Fibroblast of skin of scalp (primary cell): ENCODE measurements around the gene PPHLN1.

Source experiments
- DNase-seq: peaks from one replicate; pipeline ENCODE4 v3.0.0-alpha.2; 2013

PPHLN1 gene

GRCh38 chr12:42483521-42483790, 157.5 kb downstream of the PPHLN1 start:
- DNase-seq = no peak

GRCh38 chr12:42484996-42485395, 159.0 kb downstream of the PPHLN1 start:
- no peak for DNase-seq

GRCh38 chr12:42485823-42486222, 159.9 kb downstream of the PPHLN1 start:
- DNase-seq = no peak

- no peak for DNase-seq
These were observed 160.4 kb downstream of the PPHLN1 start for GRCh38 chr12:42486407-42486806.

DNA sequence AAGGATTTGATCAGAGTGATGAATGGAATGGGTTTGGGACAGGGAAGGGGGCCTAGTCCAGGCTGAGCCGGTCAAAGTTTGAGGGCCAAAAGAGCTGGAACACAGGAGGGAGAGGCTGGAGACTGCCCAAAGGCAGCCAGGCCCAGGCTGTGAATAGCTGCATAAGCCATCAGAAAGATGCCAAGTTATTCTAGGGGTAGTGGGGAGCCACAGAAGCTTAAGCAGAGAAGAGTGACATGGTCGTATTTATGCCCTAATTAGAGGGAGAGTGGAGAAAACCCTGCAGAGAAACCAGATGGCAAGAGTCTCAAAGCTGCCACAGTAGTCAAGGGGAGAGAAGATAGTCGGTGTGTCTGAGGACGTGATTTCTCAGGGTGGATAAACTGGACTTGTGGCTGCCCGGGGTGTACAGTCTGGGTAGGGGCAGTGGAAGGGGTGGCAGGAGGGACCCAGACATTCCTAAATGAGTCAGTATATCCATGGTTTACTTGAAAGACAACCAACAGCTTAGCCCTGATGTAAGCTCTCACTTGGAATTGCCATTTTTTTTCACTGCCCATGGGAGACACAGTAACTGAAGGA, 164.4 kb downstream of the PPHLN1 start:
- DNase-seq = no peak
